ENCODE data around the gene CIAO3. TPM values are rescaled to one million over a fixed set of nuclear protein-coding genes. Genes with fewer than 3 reads are reported as not detected.

The CIAO3 gene
- total and polyA plus RNA-seq, 12 donors, result 18.7 to 62.9 (median 26.1) TPM

- WGBS, 2 donors, result 85 to 86% methylated on average over 32 of the region's 32 CpGs
- intact Hi-C loops (cut with DNase I), result loop anchor here in 2 of 10 donors (10.0 kb wide), 1 partner anchor 337 kb away; no protein-coding TSS in a partner anchor
- peaks cover 24 to 58% (median 47%) of the 10 kb centered on the region in 9 donors for H3K4me1 ChIP-seq
These were observed 23.1 kb downstream of the CIAO3 start for GRCh38 chr16:717450-718245.

GRCh38 chr16:716768-717325, 23.9 kb downstream of the CIAO3 start:
- Histone ChIP-seq H3K9me3 (no peaks in the 10 kb centered on the region), H3K27ac (no peak overlapping the region), H3K4me1 (peaks cover 23 to 53% (median 42%) of the 10 kb centered on the region in 9 donors), H3K27me3 (peaks cover 0 to 28% (median 0%) of the 10 kb centered on the region in 7 donors), H3K4me3 (no peak overlapping the region), H3K36me3 (no peaks in the 10 kb centered on the region)
- no peak for DNase-seq
- no peak for ATAC-seq
- 93 to 95% methylated on average over 26 to 29 of the region's 29 CpGs for WGBS, 2 donors
- intact Hi-C loops (cut with DNase I), result loop anchor here in 2 of 10 donors (10.0 kb wide), 1 partner anchor 338 kb away; no protein-coding TSS in a partner anchor
- TF ChIP-seq CTCF (IDR thresholded peaks at IDR 0.05), result no peak

More at GRCh38 chr16:717450-718245, 23.1 kb downstream of the CIAO3 start:
- DNase-seq (no peak), ATAC-seq (no peak)
- TF ChIP-seq CTCF (IDR thresholded peaks at IDR 0.05), result no peak
- H3K27me3 ChIP-seq, result peaks cover 0 to 28% (median 0%) of the 10 kb centered on the region in 7 donors
- H3K9me3 ChIP-seq, result no peaks in the 10 kb centered on the region
- H3K4me3 ChIP-seq, result no peak overlapping the region
- H3K36me3 ChIP-seq, result peaks cover 0 to 3% (median 0%) of the 10 kb centered on the region in 9 donors
- H3K27ac ChIP-seq, result no peak overlapping the region

- DNase-seq (no peak), ATAC-seq (no peak)
- Histone ChIP-seq H3K27ac (no peak overlapping the region), H3K9me3 (no peaks in the 10 kb centered on the region), H3K36me3 (no peaks in the 10 kb centered on the region), H3K27me3 (peaks cover 0 to 32% (median 5%) of the 10 kb centered on the region in 7 donors), H3K4me1 (peaks cover 19 to 52% (median 40%) of the 10 kb centered on the region in 9 donors), H3K4me3 (peak overlapping the region in 9 of 10 donors; percentile 66 to 94 (median 74))
- TF ChIP-seq CTCF (IDR thresholded peaks at IDR 0.05), result no peak
- 22 to 26% methylated on average over 12 of the region's 12 CpGs for WGBS, 2 donors
- intact Hi-C loops (cut with DNase I), result loop anchor here in 2 of 10 donors (10.0 kb wide), 1 partner anchor 339 kb away; no protein-coding TSS in a partner anchor
These were observed 24.6 kb downstream of the CIAO3 start for GRCh38 chr16:716200-716568.

DNA sequence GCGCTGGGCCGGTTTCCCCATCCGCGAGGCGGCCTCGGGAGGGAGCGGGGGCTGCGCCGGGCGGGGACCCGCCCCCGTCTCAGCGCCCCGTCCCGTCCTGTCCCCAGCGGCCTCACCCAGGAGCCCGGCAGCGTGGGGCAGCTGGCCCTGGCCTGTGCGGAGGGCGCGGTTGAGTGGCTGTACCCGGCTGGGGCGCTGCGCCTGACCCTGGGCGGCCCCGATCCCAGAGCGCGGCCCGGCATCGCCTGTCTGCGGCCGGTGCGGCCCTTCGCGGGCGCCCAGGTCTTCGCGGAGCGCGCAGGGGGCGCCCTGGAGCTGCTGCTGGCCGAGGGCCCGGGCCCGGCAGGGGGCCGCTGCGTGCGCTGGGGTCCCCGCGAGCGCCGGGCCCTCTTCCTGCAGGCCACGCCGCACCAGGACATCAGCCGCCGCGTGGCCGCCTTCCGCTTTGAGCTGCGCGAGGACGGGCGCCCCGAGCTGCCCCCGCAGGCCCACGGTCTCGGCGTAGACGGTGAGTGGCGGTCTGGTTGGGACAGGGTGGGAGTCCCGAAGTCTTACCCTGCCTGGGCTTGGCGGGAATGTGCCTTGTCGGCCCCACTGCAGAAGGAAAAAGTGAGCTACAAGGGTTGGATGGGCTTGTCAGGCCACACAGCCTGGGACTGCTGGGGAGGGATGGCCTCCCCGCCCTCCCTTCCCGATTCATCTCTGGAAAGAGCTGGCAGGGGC, 25.2 kb downstream of the CIAO3 start:
- WGBS, 2 donors, result 2% methylated on average over 45 to 74 of the region's 74 CpGs
- DNase-seq, result no peak
- peak overlapping the region in 7 of 10 donors; percentile 21 to 58 (median 51) for H3K27ac ChIP-seq
- H3K4me1 ChIP-seq, result peaks cover 19 to 51% (median 39%) of the 10 kb centered on the region in 9 donors
- peak overlapping the region; percentile 64 to 94 (median 73) for H3K4me3 ChIP-seq
- no peaks in the 10 kb centered on the region for H3K9me3 ChIP-seq
- intact Hi-C loops (cut with DNase I), result loop anchor here in 3 of 10 donors (2.0 to 10.0 kb wide), 2 partner anchors 73 to 339 kb away; partner anchors contain the start of genes CHTF18 (in 1 of the 3) and RPUSD1 (in 1 of the 3)
- peak in 1 of 8 donors; percentile 3 for ATAC-seq
- peaks cover 0 to 38% (median 10%) of the 10 kb centered on the region in 7 donors for H3K27me3 ChIP-seq
- TF ChIP-seq CTCF (IDR thresholded peaks at IDR 0.05), result peak in 3 of 9 donors; percentile 15 to 37 (median 30)
- H3K36me3 ChIP-seq, result no peaks in the 10 kb centered on the region
